Astrocyte of the spinal cord (primary cell): ENCODE results near the gene SHC1.

ENCODE experiments used
- DNase-seq: peaks from one replicate; pipeline ENCODE4 v3.0.0; 2011; ENCODE audit warnings: low read depth, low spot score
- H3K4me3 ChIP-seq: 2 replicates; pipeline ENCODE4 v1.5.1; 2011; ENCODE audit warnings: low read depth, mild to moderate bottlenecking, low read length, moderate library complexity
- CTCF ChIP-seq: IDR thresholded peaks from 2 replicates; pipeline ENCODE4 v1.5.1; 2012; ENCODE audit warnings: low read depth, mild to moderate bottlenecking, low read length, inconsistent platforms
- in situ Hi-C: cut with HindIII; loops from 2 replicates; pipeline ENCODE4 v1.10.0; 2017; ENCODE audit warnings: low sequenced_read_pairs

The SHC1 gene

GRCh38 chr1:154975409-154976059, 5.0 kb upstream of the SHC1 start:
- DNase-seq = peak; percentile 61
- TF ChIP-seq CTCF = no peak
- in situ Hi-C loops = no loop called here
- H3K4me3 ChIP-seq = peak overlapping the region; percentile 71

- DNase-seq = peak; percentile 96
- TF ChIP-seq CTCF = no peak
- H3K4me3 ChIP-seq = peak overlapping the region; percentile 71
- in situ Hi-C loops = no loop called here
Observed at GRCh38 chr1:154974808-154975408, 4.4 kb upstream of the SHC1 start.

GRCh38 chr1:154974102-154974807, 3.7 kb upstream of the SHC1 start, which contains the start of gene CKS1B:
Gene CKS1B (plus strand): TSS chr1:154974681. CDS start chr1:154974746, 65 bp downstream.
- TF ChIP-seq CTCF = no peak
- DNase-seq = peak; percentile 100
- peak within 1 kb of the TSS; percentile 71 for H3K4me3 ChIP-seq
- in situ Hi-C loops = no loop called here

- TF ChIP-seq CTCF = peak; percentile 10
- peak overlapping the region; percentile 71 for H3K4me3 ChIP-seq
- DNase-seq = peak; percentile 98
- in situ Hi-C loops = no loop called here
Observed at GRCh38 chr1:154973344-154974101, 3.0 kb upstream of the SHC1 start.

GRCh38 chr1:154972517-154973343, 2.2 kb upstream of the SHC1 start:
- no peak for TF ChIP-seq CTCF

GRCh38 chr1:154972213-154972516, 1.6 kb upstream of the SHC1 start:
- no peak for DNase-seq
- H3K4me3 ChIP-seq = peak overlapping the region; percentile 71
- in situ Hi-C loops = no loop called here
- no peak for TF ChIP-seq CTCF

More at GRCh38 chr1:154972517-154973343, 2.2 kb upstream of the SHC1 start:
- peak overlapping the region; percentile 71 for H3K4me3 ChIP-seq
- DNase-seq = peak; percentile 97
- in situ Hi-C loops = no loop called here
